Keratinocyte (primary cell): ENCODE data around the gene CPLX3. TPM values are rescaled to one million over a fixed set of nuclear protein-coding genes. Genes with fewer than 3 reads are reported as not detected.
A peak's percentile ranks its signal among the peaks of the same experiment; 100 is the strongest.

Experiments used
- DNase-seq: peaks from one replicate; pipeline ENCODE4 v3.0.0-alpha.2; 2011; ENCODE audit warnings: low read depth, missing footprints, low spot score
- FAIRE-seq: peaks from 2 replicates; lab custom pipeline; 2011; peaks lifted over from hg19 to GRCh38; lab: Jason Lieb, UNC
- H2AFZ ChIP-seq: 2 replicates; pipeline ENCODE4 v1.6.0; 2012; ENCODE audit warnings: low read length, control low read depth, inconsistent platforms; ENCODE audit not compliant: control insufficient read depth
- H3K27ac ChIP-seq: 2 replicates; pipeline ENCODE4 v1.5.1; 2011; ENCODE audit warnings: low read length; ENCODE audit not compliant: control insufficient read depth, insufficient read depth
- H3K27me3 ChIP-seq: 3 replicates; pipeline ENCODE4 v1.6.0; 2011; ENCODE audit warnings: low read length; ENCODE audit not compliant: control insufficient read depth, insufficient read depth; ENCODE audit errors: extremely low read depth
- H3K36me3 ChIP-seq, 2 experiments: 2 replicates in 1 of 2; 3 replicates in 1 of 2; pipeline ENCODE4 v1.5.1; 2011; ENCODE audit warnings: low read length in 2 of 2, mild to moderate bottlenecking in 1 of 2; ENCODE audit not compliant: control insufficient read depth in 2 of 2, insufficient read depth in 2 of 2; ENCODE audit errors: extremely low read depth in 1 of 2
- H3K4me1 ChIP-seq: 3 replicates; pipeline ENCODE4 v1.5.1; 2011; ENCODE audit warnings: low read length; ENCODE audit not compliant: control insufficient read depth, insufficient read depth; ENCODE audit errors: extremely low read depth
- H3K4me2 ChIP-seq: 3 replicates; pipeline ENCODE4 v1.6.0; 2011; ENCODE audit warnings: low read depth, low read length; ENCODE audit not compliant: control insufficient read depth, insufficient read depth; ENCODE audit errors: extremely low read depth
- H3K4me3 ChIP-seq, 3 experiments: fragments of 200-600 bp in 1 of 3; sonication (generic) in 1 of 3; 2 replicates in 2 of 3; 3 replicates in 1 of 3; pipeline ENCODE4 v1.5.1; 2011 to 2016; ENCODE audit warnings: low read length in 3 of 3, mild to moderate bottlenecking in 3 of 3, control low read depth in 2 of 3, inconsistent platforms in 1 of 3, low read depth in 1 of 3, mixed read lengths in 1 of 3, mixed run types in 1 of 3, moderate library complexity in 1 of 3; ENCODE audit not compliant: control insufficient read depth in 2 of 3, insufficient read depth in 2 of 3; ENCODE audit errors: extremely low read depth in 1 of 3
- H3K79me2 ChIP-seq: 2 replicates; pipeline ENCODE4 v1.6.0; 2012; ENCODE audit warnings: low read length; ENCODE audit not compliant: control insufficient read depth, insufficient read depth
- H3K9ac ChIP-seq: 3 replicates; pipeline ENCODE4 v1.6.0; 2011; ENCODE audit warnings: low read length; ENCODE audit not compliant: control insufficient read depth, insufficient read depth; ENCODE audit errors: extremely low read depth
- H3K9me1 ChIP-seq: 3 replicates; pipeline ENCODE4 v1.6.0; 2011; ENCODE audit warnings: low read length; ENCODE audit not compliant: control insufficient read depth, insufficient read depth; ENCODE audit errors: extremely low read depth
- H3K9me3 ChIP-seq: 2 replicates; pipeline ENCODE4 v1.5.1; 2012; ENCODE audit warnings: low read depth, low read length; ENCODE audit not compliant: control insufficient read depth
- H4K20me1 ChIP-seq: 3 replicates; pipeline ENCODE4 v1.6.0; 2011; ENCODE audit warnings: low read length; ENCODE audit not compliant: control insufficient read depth, insufficient read depth; ENCODE audit errors: extremely low read depth
- CTCF ChIP-seq, 3 experiments: IDR thresholded peaks in 1 of 3; conservative IDR thresholded peaks in 1 of 3; optimal IDR thresholded peaks in 1 of 3; 2 replicates in 2 of 3; 3 replicates in 1 of 3; pipeline versions ENCODE3 to v1.5.1; 2011; ENCODE audit warnings: low read length in 3 of 3, mild to moderate bottlenecking in 3 of 3, moderate library complexity in 2 of 3, control low read depth in 1 of 3, inconsistent platforms in 1 of 3; ENCODE audit not compliant: insufficient read depth in 2 of 3; ENCODE audit errors: extremely low read depth in 1 of 3
- EZH2 ChIP-seq: IDR thresholded peaks from one replicate; pipeline ENCODE4 v1.6.1; 2012; ENCODE audit warnings: inconsistent platforms, mild to moderate bottlenecking, low read length, moderate library complexity
- dilution Hi-C: fragments of 300-500 bp; cut with MboI; formaldehyde crosslinking; loops from one replicate; pipeline ENCODE4 v1.7.0; 2020; ENCODE audit warnings: low sequenced_read_pairs; ENCODE audit not compliant: extremely low pct_ligation_motif_present
- polyA plus RNA-seq, 5 experiments: library from polyadenylated mRNA; depleted of rRNA in 3 of 5; stranded (reverse) in 3 of 5; stranded (forward) in 1 of 5; unstranded in 1 of 5; fragments of >200 nt; gene quantifications; 1 replicate in 1 of 5; 2 replicates in 3 of 5; 3 replicates in 1 of 5; pipeline versions ENCODE4 v1.2.1 to v1.2.3, GENCODE V29; 2011 to 2012; ENCODE audit warnings: missing spikeins in 2 of 5, low read depth in 1 of 5, low replicate concordance in 1 of 5

The CPLX3 gene
- polyA plus RNA-seq, 1 donor (not counting 4 experiments of a cell fraction or from before 2014, with no cell fraction given), result not detected

GRCh38 chr15:74837482-74838136 is 11.2 kb downstream of the CPLX3 start:
- Histone ChIP-seq H3K4me2 (no peak overlapping the region), H3K27ac (no peak overlapping the region), H3K27me3 (no peaks in the 10 kb centered on the region), H3K9me3 (no peaks in the 10 kb centered on the region), H3K36me3 (peaks cover 4 to 11% of the 10 kb centered on the region in 2 experiments), H3K4me1 (peaks cover 6% of the 10 kb centered on the region), H3K4me3 (no peak overlapping the region), H2AFZ (no peak overlapping the region), H3K79me2 (no peaks in the 10 kb centered on the region), H3K9ac (no peak overlapping the region), H3K9me1 (no peaks in the 10 kb centered on the region), H4K20me1 (no peaks in the 10 kb centered on the region)
- TF ChIP-seq EZH2, result no peak
- TF ChIP-seq CTCF (optimal IDR thresholded peaks at IDR 0.05 in 1 of 3, IDR thresholded peaks at IDR 0.05 in 1 of 3, conservative IDR thresholded peaks at IDR 0.05 in 1 of 3; ENCODE audit: extremely low read depth in 1 of 3, insufficient read depth in 2 of 3, low read length in 3 of 3), result peak in 1 of 3 experiments; percentile 18
- FAIRE-seq, result no peak
- dilution Hi-C loops, result no loop called here
- DNase-seq, result no peak

GRCh38 chr15:74838137-74838516 is 11.7 kb downstream of the CPLX3 start:
- Histone ChIP-seq H4K20me1 (no peaks in the 10 kb centered on the region), H3K79me2 (no peaks in the 10 kb centered on the region), H3K4me3 (no peak overlapping the region), H3K4me2 (no peak overlapping the region), H3K9ac (no peak overlapping the region), H3K27me3 (no peaks in the 10 kb centered on the region), H3K9me3 (no peaks in the 10 kb centered on the region), H3K9me1 (no peaks in the 10 kb centered on the region), H3K4me1 (peaks cover 7% of the 10 kb centered on the region), H3K36me3 (peaks cover 4 to 11% of the 10 kb centered on the region in 2 experiments), H2AFZ (no peak overlapping the region), H3K27ac (no peak overlapping the region)
- DNase-seq (no peak), FAIRE-seq (no peak)
- dilution Hi-C loops, result no loop called here
- TF ChIP-seq EZH2 (no peak), CTCF (optimal IDR thresholded peaks at IDR 0.05 in 1 of 3, IDR thresholded peaks at IDR 0.05 in 1 of 3, conservative IDR thresholded peaks at IDR 0.05 in 1 of 3; ENCODE audit: extremely low read depth in 1 of 3, insufficient read depth in 2 of 3, low read length in 3 of 3) (no peak)
